OCI-LY3 (cell line): ENCODE data around the gene RNF123.

Experiments
- H2AFZ ChIP-seq: fragments of 200-600, 300-600 bp; shearing (Covaris generic); 2 replicates; pipeline ENCODE4 v1.6.0; 2014; ENCODE audit warnings: antibody characterized with exemption, low read depth, low read length
- H3K27ac ChIP-seq: fragments of 200-600, 300-600 bp; sonication (generic); 2 replicates; pipeline ENCODE4 v1.5.1; 2014; ENCODE audit warnings: mild to moderate bottlenecking, low read length, moderate library complexity, mixed read lengths
- H3K27me3 ChIP-seq: fragments of 200-600, 300-600 bp; sonication (generic); 2 replicates; pipeline ENCODE4 v1.6.1; 2014; ENCODE audit warnings: low read depth, low read length, mixed read lengths
- H3K36me3 ChIP-seq: fragments of 200-600, 300-600 bp; sonication (generic); replicated peaks from 2 replicates; pipeline ENCODE3; 2014; ENCODE audit warnings: low read depth, low read length, mixed read lengths
- H3K4me1 ChIP-seq: fragments of 300-600, 200-600 bp; sonication (generic); 2 replicates; pipeline ENCODE4 v1.6.1; 2014; ENCODE audit warnings: low read length, mixed read lengths
- H3K4me2 ChIP-seq: fragments of 200-600, 300-600 bp; sonication (generic); 2 replicates; pipeline ENCODE4 v1.6.1; 2014; ENCODE audit warnings: low read length, mixed read lengths
- H3K4me3 ChIP-seq: fragments of 300-600, 200-600 bp; sonication (generic); 2 replicates; pipeline ENCODE4 v1.5.1; 2014; ENCODE audit warnings: antibody characterized with exemption, mild to moderate bottlenecking, low read length, moderate library complexity
- H3K79me2 ChIP-seq: fragments of 300-600, 200-600 bp; shearing (Covaris generic); 2 replicates; pipeline ENCODE4 v1.6.1; 2014; ENCODE audit warnings: mild to moderate bottlenecking, low read length, mixed read lengths
- H3K9ac ChIP-seq: fragments of 300-600, 200-600 bp; shearing (Covaris generic); 2 replicates; pipeline ENCODE4 v1.6.0; 2014; ENCODE audit warnings: mild to moderate bottlenecking, low read length, moderate library complexity
- H3K9me3 ChIP-seq: fragments of 200-600, 300-600 bp; shearing (Covaris generic); 2 replicates; pipeline ENCODE4 v1.6.1; 2014; ENCODE audit warnings: low read length, mixed read lengths; ENCODE audit not compliant: insufficient read depth
- H4K20me1 ChIP-seq: fragments of 200-600, 300-600 bp; sonication (generic); 2 replicates; pipeline ENCODE4 v1.6.1; 2016; ENCODE audit warnings: low read length, mixed read lengths; ENCODE audit not compliant: insufficient read depth
- EZH2phosphoT487 ChIP-seq: fragments of 200-600 bp; shearing (Covaris generic); IDR thresholded peaks from 2 replicates; pipeline ENCODE4 v1.6.1; 2018; ENCODE audit warnings: antibody characterized with exemption, mixed run types, low read depth
- TF ChIP-seq, protein P1 (sequence below): fragments of 200-600, 300-600 bp; sonication (generic); IDR thresholded peaks from 2 replicates; pipeline ENCODE4 v1.5.1; 2014; ENCODE audit warnings: antibody characterized with exemption, low read length, low read depth

RNF123 gene

GRCh38 chr3:49757197-49757596 is 67.8 kb downstream of the RNF123 start:
- no peak overlapping the region for H3K9ac ChIP-seq
- peaks cover 20% of the 10 kb centered on the region for H4K20me1 ChIP-seq
- H3K9me3 ChIP-seq, result no peaks in the 10 kb centered on the region
- no peaks in the 10 kb centered on the region for H3K27me3 ChIP-seq
- no peaks in the 10 kb centered on the region for H3K4me1 ChIP-seq
- no peak overlapping the region for H3K27ac ChIP-seq
- no peaks in the 10 kb centered on the region for H3K36me3 ChIP-seq
- peaks cover 56% of the 10 kb centered on the region for H3K79me2 ChIP-seq
- TF ChIP-seq EZH2phosphoT487, result no peak
- TF ChIP-seq, protein P1, sequence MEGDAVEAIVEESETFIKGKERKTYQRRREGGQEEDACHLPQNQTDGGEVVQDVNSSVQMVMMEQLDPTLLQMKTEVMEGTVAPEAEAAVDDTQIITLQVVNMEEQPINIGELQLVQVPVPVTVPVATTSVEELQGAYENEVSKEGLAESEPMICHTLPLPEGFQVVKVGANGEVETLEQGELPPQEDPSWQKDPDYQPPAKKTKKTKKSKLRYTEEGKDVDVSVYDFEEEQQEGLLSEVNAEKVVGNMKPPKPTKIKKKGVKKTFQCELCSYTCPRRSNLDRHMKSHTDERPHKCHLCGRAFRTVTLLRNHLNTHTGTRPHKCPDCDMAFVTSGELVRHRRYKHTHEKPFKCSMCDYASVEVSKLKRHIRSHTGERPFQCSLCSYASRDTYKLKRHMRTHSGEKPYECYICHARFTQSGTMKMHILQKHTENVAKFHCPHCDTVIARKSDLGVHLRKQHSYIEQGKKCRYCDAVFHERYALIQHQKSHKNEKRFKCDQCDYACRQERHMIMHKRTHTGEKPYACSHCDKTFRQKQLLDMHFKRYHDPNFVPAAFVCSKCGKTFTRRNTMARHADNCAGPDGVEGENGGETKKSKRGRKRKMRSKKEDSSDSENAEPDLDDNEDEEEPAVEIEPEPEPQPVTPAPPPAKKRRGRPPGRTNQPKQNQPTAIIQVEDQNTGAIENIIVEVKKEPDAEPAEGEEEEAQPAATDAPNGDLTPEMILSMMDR, result no peak
- no peak overlapping the region for H3K4me2 ChIP-seq
- no peak overlapping the region for H2AFZ ChIP-seq
- no peak overlapping the region for H3K4me3 ChIP-seq

GRCh38 chr3:49759226-49759625 is 69.9 kb downstream of the RNF123 start:
- Histone ChIP-seq H3K4me2 (no peak overlapping the region), H2AFZ (no peak overlapping the region), H3K36me3 (no peaks in the 10 kb centered on the region), H4K20me1 (peaks cover 22% of the 10 kb centered on the region), H3K4me3 (no peak overlapping the region), H3K27ac (no peak overlapping the region), H3K27me3 (no peaks in the 10 kb centered on the region), H3K79me2 (peaks cover 56% of the 10 kb centered on the region), H3K9ac (no peak overlapping the region), H3K4me1 (no peaks in the 10 kb centered on the region), H3K9me3 (no peaks in the 10 kb centered on the region)
- TF ChIP-seq, protein P1, result no peak
- no peak for TF ChIP-seq EZH2phosphoT487

GRCh38 chr3:49761661-49762060 is 72.3 kb downstream of the RNF123 start:
- H3K27me3 ChIP-seq, result no peaks in the 10 kb centered on the region
- peaks cover 4% of the 10 kb centered on the region for H3K36me3 ChIP-seq
- H3K4me2 ChIP-seq, result no peak overlapping the region
- H3K4me3 ChIP-seq, result no peak overlapping the region
- no peak overlapping the region for H3K9ac ChIP-seq
- no peaks in the 10 kb centered on the region for H3K4me1 ChIP-seq
- TF ChIP-seq, protein P1, result no peak
- TF ChIP-seq EZH2phosphoT487, result no peak
- H3K9me3 ChIP-seq, result no peaks in the 10 kb centered on the region
- H4K20me1 ChIP-seq, result peaks cover 24% of the 10 kb centered on the region
- H3K79me2 ChIP-seq, result peaks cover 58% of the 10 kb centered on the region
- no peak overlapping the region for H2AFZ ChIP-seq
- H3K27ac ChIP-seq, result no peak overlapping the region

GRCh38 chr3:49763981-49764380 is 74.6 kb downstream of the RNF123 start:
- no peak overlapping the region for H2AFZ ChIP-seq

More at GRCh38 chr3:49763981-49764380, 74.6 kb downstream of the RNF123 start:
- Histone ChIP-seq H3K36me3 (peaks cover 4% of the 10 kb centered on the region), H3K4me3 (no peak overlapping the region), H3K27ac (no peak overlapping the region), H3K4me1 (no peaks in the 10 kb centered on the region), H3K79me2 (peaks cover 67% of the 10 kb centered on the region), H3K9me3 (no peaks in the 10 kb centered on the region), H3K27me3 (no peaks in the 10 kb centered on the region), H4K20me1 (peaks cover 17% of the 10 kb centered on the region; the same call in 1 of the 2 replicates), H3K9ac (no peak overlapping the region), H3K4me2 (no peak overlapping the region)
- TF ChIP-seq, protein P1, result no peak
- no peak for TF ChIP-seq EZH2phosphoT487
